K562 (cell line): Measurements from ENCODE around the gene ING2. TPM values are rescaled to one million over a fixed set of nuclear protein-coding genes. Genes with fewer than 3 reads are reported as not detected.

Source experiments
- ATAC-seq: fragments of 200-7000 bp; cut with Tn5 transposase; 3 replicates; pipeline ENCODE4 v1.9.1; 2020; ENCODE audit warnings: moderate library complexity
- BruUV-seq: library from RNA; stranded (reverse); fragments of 400-500 nt; replicated peaks from 2 replicates; lab custom pipeline; 2021; lab: Mats Ljungman, UMichigan
- CTCF ChIA-PET: fragments of 300-600 bp; formaldehyde crosslinking; extraction: SDS; loops from one replicate; lab custom pipeline; 2021; ENCODE audit warnings: low intra/inter-chr PET ratio; lab: Yijun Ruan, JAX
- POLR2A ChIA-PET: fragments of 300-600, 350-650 bp; sonication (Branson Sonifier 250); formaldehyde crosslinking; extraction: SDS; loops from one replicate; lab custom pipeline; 2021; ENCODE audit warnings: antibody characterized with exemption, inconsistent platforms; lab: Yijun Ruan, JAX
- DNase-seq, 4 experiments: peaks; one replicate each; pipeline versions ENCODE4 v3.0.0 to v3.0.0-alpha.2; 2011 to 2018; ENCODE audit warnings: low spot score in 3 of 4, mixed read lengths in 3 of 4; ENCODE audit errors: extremely low read depth in 1 of 4
- FAIRE-seq: peaks from 2 replicates; lab custom pipeline; 2011; peaks lifted over from hg19 to GRCh38; lab: Jason Lieb, UNC
- H2AFZ ChIP-seq: 2 replicates; pipeline ENCODE4 v1.6.0; 2011; ENCODE audit warnings: low read depth, low read length, control low read depth, inconsistent platforms
- H3K27ac ChIP-seq: fragments of 200-600 bp; 3 replicates; pipeline ENCODE4 v1.8.0; 2011; ENCODE audit warnings: low read depth, mild to moderate bottlenecking, control low read depth, inconsistent platforms, low read length, moderate library complexity, mixed read lengths; ENCODE audit errors: extremely low read depth
- H3K27me3 ChIP-seq, 2 experiments: fragments of 300-600 bp in 1 of 2; 2 replicates in 1 of 2; 3 replicates in 1 of 2; pipeline versions ENCODE4 v1.6.0 to v1.8.0; 2011; ENCODE audit warnings: inconsistent platforms in 2 of 2, low read length in 2 of 2, mild to moderate bottlenecking in 1 of 2, mixed read lengths in 1 of 2, moderate library complexity in 1 of 2; ENCODE audit not compliant: control insufficient read depth in 2 of 2, insufficient read depth in 2 of 2
- H3K36me3 ChIP-seq: fragments of 300-600 bp; 3 replicates; pipeline ENCODE4 v1.8.0; 2011; ENCODE audit warnings: mild to moderate bottlenecking, low read length, inconsistent platforms; ENCODE audit not compliant: control insufficient read depth, insufficient read depth
- H3K4me1 ChIP-seq, 2 experiments: fragments of 200-600 bp in 1 of 2; replicated peaks in 1 of 2; 2 replicates in 1 of 2; 3 replicates in 1 of 2; pipeline versions ENCODE4 v1.5.1 to v1.8.0; 2011; ENCODE audit warnings: inconsistent platforms in 2 of 2, low read length in 2 of 2, mild to moderate bottlenecking in 1 of 2, mixed read lengths in 1 of 2, moderate library complexity in 1 of 2; ENCODE audit not compliant: control insufficient read depth in 2 of 2, insufficient read depth in 2 of 2
- H3K4me2 ChIP-seq: 2 replicates; pipeline ENCODE4 v1.6.1; 2011; ENCODE audit warnings: low read length, control low read depth, inconsistent platforms, mixed read lengths; ENCODE audit not compliant: insufficient read depth
- H3K4me3 ChIP-seq: fragments of 200-600 bp; sonication (generic), shearing (Covaris generic); 2 replicates; pipeline ENCODE4 v1.5.1; 2016; ENCODE audit warnings: control low read depth, inconsistent platforms
- H3K79me2 ChIP-seq: fragments of 200-600 bp; 3 replicates; pipeline ENCODE4 v1.8.0; 2011; ENCODE audit warnings: low read length, inconsistent platforms; ENCODE audit not compliant: control insufficient read depth, insufficient read depth
- H3K9ac ChIP-seq, 2 experiments: 2 replicates each; pipeline versions ENCODE4 v1.6.0 to v1.6.1; 2011; ENCODE audit warnings: low read depth in 2 of 2, low read length in 2 of 2, control low read depth in 1 of 2, inconsistent platforms in 1 of 2, mild to moderate bottlenecking in 1 of 2, mixed read lengths in 1 of 2; ENCODE audit not compliant: insufficient read depth in 1 of 2
- H3K9me1 ChIP-seq: one replicate; pipeline ENCODE4 v1.6.0; 2011; ENCODE audit warnings: inconsistent platforms, mild to moderate bottlenecking, low read length, moderate library complexity; ENCODE audit not compliant: control insufficient read depth, insufficient read depth
- H3K9me3 ChIP-seq: replicated peaks from 2 replicates; pipeline ENCODE4 v1.5.1; 2011; ENCODE audit warnings: low read depth, low read length, inconsistent platforms; ENCODE audit not compliant: control insufficient read depth, insufficient read depth
- H4K20me1 ChIP-seq: replicated peaks from 2 replicates; pipeline ENCODE4 v1.6.1; 2011; ENCODE audit warnings: low read length, inconsistent platforms, mixed read lengths; ENCODE audit not compliant: control insufficient read depth, insufficient read depth
- ESRRB ChIP-seq: fragments of 250-450 bp; sonication (Bioruptor Pico); IDR thresholded peaks from 2 replicates; pipeline ENCODE4 v1.5.0; 2020; ENCODE audit warnings: mild to moderate bottlenecking, moderate library complexity, borderline replicate concordance
- EZH2 ChIP-seq: IDR thresholded peaks from 2 replicates; pipeline ENCODE4 v1.6.1; 2012; ENCODE audit warnings: low read depth, mild to moderate bottlenecking, inconsistent platforms, low read length, borderline replicate concordance
- KDM5B ChIP-seq: fragments of 200-600 bp; sonication (generic); IDR thresholded peaks from 2 replicates; pipeline ENCODE4 v1.6.1; 2012; ENCODE audit warnings: low read depth, mild to moderate bottlenecking, moderate library complexity, low read length, control low read depth, inconsistent platforms; ENCODE audit not compliant: insufficient replicate concordance
- POLR2B ChIP-seq: fragments of 450-650 bp; IDR thresholded peaks from 2 replicates; pipeline ENCODE4 v1.6.1; 2018; ENCODE audit warnings: low read depth; ENCODE audit not compliant: partially characterized antibody
- RBM25 ChIP-seq: fragments of 200-400 bp; formaldehyde crosslinking; IDR thresholded peaks from 2 replicates; pipeline ENCODE4 v1.6.1; 2018; ENCODE audit warnings: low read length, low read depth, moderate library complexity; ENCODE audit not compliant: severe bottlenecking
- RNF2 ChIP-seq: sonication (generic); IDR thresholded peaks from 2 replicates; pipeline ENCODE4 v1.6.1; 2016
- SMAD4 ChIP-seq: fragments of 250-450 bp; sonication (Bioruptor Pico); conservative IDR thresholded peaks from 2 replicates; pipeline ENCODE4 v1.8.0; 2021; ENCODE audit warnings: inconsistent platforms, mild to moderate bottlenecking, moderate library complexity
- SRF ChIP-seq, 2 experiments: fragments of 250-450, 450-650 bp in 1 of 2; sonication (Bioruptor Pico) in 1 of 2; sonication (generic) in 1 of 2; formaldehyde crosslinking; IDR thresholded peaks; 2 replicates each; pipeline versions ENCODE4 v1.5.0 to v1.5.1; 2020 to 2022; ENCODE audit warnings: mild to moderate bottlenecking in 1 of 2, missing genetic modification reagents in 1 of 2
- SRSF1 ChIP-seq: fragments of 200-400 bp; formaldehyde crosslinking; IDR thresholded peaks from 2 replicates; pipeline ENCODE4 v1.6.1; 2017; ENCODE audit warnings: mild to moderate bottlenecking, low read depth, low read length, moderate library complexity
- U2AF1 ChIP-seq: fragments of 200-400 bp; formaldehyde crosslinking; optimal IDR thresholded peaks from 2 replicates; pipeline ENCODE3; 2017; ENCODE audit warnings: mild to moderate bottlenecking, low read depth, low read length, moderate library complexity
- ZNF184 ChIP-seq: sonication (generic); formaldehyde crosslinking; IDR thresholded peaks from 2 replicates; pipeline ENCODE4 v1.5.0; 2020; ENCODE audit warnings: missing genetic modification reagents
- ZNF3 ChIP-seq: fragments of 250-450 bp; sonication (Bioruptor Pico); IDR thresholded peaks from 2 replicates; pipeline ENCODE4 v1.5.0; 2021; ENCODE audit warnings: mild to moderate bottlenecking, moderate library complexity
- ZNF592 ChIP-seq: fragments of 450-650 bp; IDR thresholded peaks from 2 replicates; pipeline ENCODE4 v1.6.1; 2017; ENCODE audit warnings: antibody characterized with exemption, mild to moderate bottlenecking
- WGBS: fragments of 100-300 bp; shearing (Covaris generic); methylation state at CpG from one replicate; pipeline ENCODE4 v1.1.6; 2016; ENCODE audit warnings: low coverage, mixed read lengths; ENCODE audit not compliant: insufficient coverage; ENCODE audit errors: missing lambda C conversion rate; 5-methylcytosine and 5-hydroxymethylcytosine counted together
- in situ Hi-C: fragments of 300-500 bp; cut with MboI; formaldehyde crosslinking; loops from 4 replicates; pipeline ENCODE4 v1.15.0; 2018; ENCODE audit warnings: inconsistent platforms, mixed read lengths
- intact Hi-C: fragments of 100-400 bp; cut with micrococcal nuclease; formaldehyde crosslinking; loops from 2 replicates; pipeline ENCODE4 v1.14.2; 2022
- polyA plus RNA-seq, 8 experiments: library from polyadenylated mRNA; depleted of rRNA in 4 of 8; stranded (reverse) in 5 of 8; unstranded in 3 of 8; fragments of >200 nt; fragmentation: Nextera tagmentation in 2 of 8; fragmentation: Illumina TruSeq in 1 of 8; extraction: Ambion mirVana in 2 of 8; extraction: Trizol in 1 of 8; gene quantifications; 2 replicates each; pipeline versions ENCODE4 v1.2.1 to v1.2.3, GENCODE V29; 2011 to 2014; ENCODE audit warnings: inconsistent platforms in 1 of 8, missing spikeins in 1 of 8
- total RNA-seq, 7 experiments: library from RNA; depleted of rRNA in 6 of 7; stranded (reverse); fragments of >200 nt in 6 of 7; fragmentation: Illumina TruSeq in 2 of 7; extraction: Trizol in 2 of 7; gene quantifications; 2 replicates each; pipeline versions ENCODE4 v1.2.1 to v1.2.3, GENCODE V29; 2011 to 2021; ENCODE audit warnings: low replicate concordance in 1 of 7

Gene ING2
- total and polyA plus RNA-seq, 9 of the 15 experiments (the other 6 are each of a cell fraction or from before 2014, with no cell fraction given) = 2.9 to 21.4 (median 12.4) TPM

GRCh38 chr4:183546376-183546775 lies 41.5 kb downstream of the ING2 start:
- no peak overlapping the region for H3K9ac ChIP-seq
- in situ Hi-C loops (no loop called here), intact Hi-C loops (no loop called here)
- BruUV-seq = no TSS peak
- H3K27ac ChIP-seq = no peak overlapping the region
- peaks cover 5 to 11% of the 10 kb centered on the region in 2 experiments for H3K27me3 ChIP-seq
- no peaks in the 10 kb centered on the region for H3K9me1 ChIP-seq
- H3K79me2 ChIP-seq = no peaks in the 10 kb centered on the region
- H3K4me1 ChIP-seq = no peaks in the 10 kb centered on the region
- FAIRE-seq (no peak), ATAC-seq (no peak), DNase-seq (no peak)
- 15% methylated on average over 6 of the region's 6 CpGs for WGBS
- CTCF ChIA-PET = no interaction called here
- H3K4me2 ChIP-seq = no peak overlapping the region
- peaks cover 3% of the 10 kb centered on the region; the same call in 1 of the 2 replicates for H3K9me3 ChIP-seq
- no peaks in the 10 kb centered on the region for H4K20me1 ChIP-seq
- TF ChIP-seq SRF (CRISPR knock-in tag; IDR thresholded peaks at IDR 0.05) (no peak), SRSF1 (no peak), POLR2B (no peak), ZNF184 (CRISPR knock-in tag) (no peak), KDM5B (no peak), EZH2 (no peak)
- POLR2A ChIA-PET = no interaction called here
- H3K36me3 ChIP-seq = no peaks in the 10 kb centered on the region
- H2AFZ ChIP-seq = no peak overlapping the region
- H3K4me3 ChIP-seq = no peak overlapping the region

GRCh38 chr4:183548306-183548705 lies 43.4 kb downstream of the ING2 start:
- ATAC-seq (no peak), FAIRE-seq (no peak), DNase-seq (no peak)
- Histone ChIP-seq H2AFZ (no peak overlapping the region), H3K9ac (no peak overlapping the region), H4K20me1 (no peaks in the 10 kb centered on the region), H3K9me3 (peaks cover 3% of the 10 kb centered on the region; the same call in 1 of the 2 replicates), H3K79me2 (no peaks in the 10 kb centered on the region), H3K36me3 (no peaks in the 10 kb centered on the region), H3K4me1 (no peaks in the 10 kb centered on the region), H3K4me2 (no peak overlapping the region), H3K9me1 (no peaks in the 10 kb centered on the region), H3K27me3 (peaks cover 5 to 7% of the 10 kb centered on the region in 2 experiments; a peak in 3 of 5 replicates), H3K4me3 (no peak overlapping the region), H3K27ac (no peak overlapping the region)
- POLR2A ChIA-PET = interaction anchor here (1.3 kb wide), 1 partner anchor 10 kb away, joined by 3 read pairs; no protein-coding TSS in a partner anchor
- intact Hi-C loops (no loop called here), in situ Hi-C loops (no loop called here)
- 7% methylated on average over 3 of the region's 3 CpGs for WGBS
- CTCF ChIA-PET = interaction anchor here (0.6 kb wide), 1 partner anchor 76 kb away, joined by 3 read pairs; no protein-coding TSS in a partner anchor
- BruUV-seq = no TSS peak
- TF ChIP-seq SMAD4 (CRISPR knock-in tag) (no peak), RBM25 (no peak), ZNF3 (no peak), RNF2 (no peak), ESRRB (CRISPR knock-in tag) (no peak), ZNF592 (no peak), U2AF1 (no peak)
